LoVo (cell line): ENCODE data around the gene FRAS1.
"Not testable (repeated sequence)": the region's sequence is repeated elsewhere in the genome, so short reads cannot be mapped to it uniquely, and the experiment has no call there.

Experiments
- DNase-seq: peaks from one replicate; pipeline ENCODE4 v3.0.0-alpha.2; 2016; ENCODE audit warnings: low spot score

FRAS1 gene

GRCh38 chr4:78325271-78326157 is 268.4 kb downstream of the FRAS1 start:
- no peak for DNase-seq

- not testable (repeated sequence) for DNase-seq
These were observed 271.5 kb downstream of the FRAS1 start for GRCh38 chr4:78328591-78328990.

- DNase-seq, result no peak
These were observed 274.1 kb downstream of the FRAS1 start for GRCh38 chr4:78331186-78331585.

- DNase-seq, result no peak
These were observed 274.8 kb downstream of the FRAS1 start for GRCh38 chr4:78331965-78332364.

- DNase-seq, result no peak
These were observed 275.9 kb downstream of the FRAS1 start for GRCh38 chr4:78332976-78333375.

GRCh38 chr4:78336093-78336943 is 279.2 kb downstream of the FRAS1 start:
- no peak for DNase-seq

- DNase-seq, result no peak
These were observed 280.3 kb downstream of the FRAS1 start for GRCh38 chr4:78337244-78338020.

- DNase-seq, result no peak
These were observed 285.0 kb downstream of the FRAS1 start for GRCh38 chr4:78342125-78342524.

- no peak for DNase-seq
These were observed 286.6 kb downstream of the FRAS1 start for GRCh38 chr4:78343682-78344081.

GRCh38 chr4:78345237-78345636 is 288.1 kb downstream of the FRAS1 start:
- no peak for DNase-seq

GRCh38 chr4:78346222-78346621 is 289.1 kb downstream of the FRAS1 start:
- no peak for DNase-seq

- no peak for DNase-seq
These were observed 290.4 kb downstream of the FRAS1 start for GRCh38 chr4:78347527-78347926.

GRCh38 chr4:78353921-78354320 is 296.8 kb downstream of the FRAS1 start:
- no peak for DNase-seq

- no peak for DNase-seq
These were observed 297.7 kb downstream of the FRAS1 start for GRCh38 chr4:78354782-78355181.

GRCh38 chr4:78355306-78355705 is 298.2 kb downstream of the FRAS1 start:
- no peak for DNase-seq

GRCh38 chr4:78356251-78356786 is 299.2 kb downstream of the FRAS1 start:
- no peak for DNase-seq

GRCh38 chr4:78357122-78357521 is 300.0 kb downstream of the FRAS1 start:
- no peak for DNase-seq

GRCh38 chr4:78360466-78360865 is 303.3 kb downstream of the FRAS1 start:
- no peak for DNase-seq

GRCh38 chr4:78361621-78362120 is 304.5 kb downstream of the FRAS1 start:
- no peak for DNase-seq

- DNase-seq, result no peak
These were observed 305.2 kb downstream of the FRAS1 start for GRCh38 chr4:78362310-78362709.

GRCh38 chr4:78363031-78363570 is 306.0 kb downstream of the FRAS1 start:
- DNase-seq, result no peak
